Stomach (tissue), 4 donors: ENCODE data around the gene SPAAR.

Experiments
- CTCF ChIP-seq, 7 experiments: fragments of 450-650 bp in 4 of 7; fragments of 200-600 bp in 3 of 7; sonication (generic) in 3 of 7; IDR thresholded peaks; one replicate each; pipeline ENCODE4 v1.5.1; 2016 to 2019; ENCODE audit warnings: antibody characterized with exemption in 7 of 7, control low read depth in 2 of 7, mild to moderate bottlenecking in 1 of 7
- POLR2AphosphoS5 ChIP-seq, 3 donors: sonication (generic); formaldehyde crosslinking; IDR thresholded peaks; one replicate each; pipeline ENCODE4 v1.6.1; 2016; ENCODE audit warnings: antibody characterized with exemption in 3 of 3

- TF ChIP-seq CTCF (IDR thresholded peaks at IDR 0.05) = no peak
- no peak for TF ChIP-seq POLR2AphosphoS5 (IDR thresholded peaks at IDR 0.05)
Observed at GRCh38 chr9:35944841-35945240, 35.6 kb downstream of the SPAAR start.
